Hepatocyte (in vitro differentiated cells): ENCODE data around the gene MPP7.

Source experiments
- EZH2 ChIP-seq: fragments of 200-600 bp; sonication (generic); IDR thresholded peaks from 2 replicates; pipeline ENCODE4 v1.6.1; 2016; ENCODE audit warnings: antibody characterized with exemption, mild to moderate bottlenecking, borderline replicate concordance
- EZH2phosphoT487 ChIP-seq: fragments of 200-600 bp; sonication (generic); IDR thresholded peaks from one replicate; pipeline ENCODE4 v1.6.1; 2018; ENCODE audit warnings: antibody characterized with exemption, mild to moderate bottlenecking, low read depth, moderate library complexity; ENCODE audit not compliant: unreplicated experiment, severe bottlenecking
- TF ChIP-seq, protein P1 (sequence below): fragments of 200-600 bp; sonication (generic); IDR thresholded peaks from 2 replicates; pipeline ENCODE4 v1.5.1; 2016; ENCODE audit warnings: antibody characterized with exemption, mild to moderate bottlenecking; ENCODE audit not compliant: poor library complexity

DNA sequence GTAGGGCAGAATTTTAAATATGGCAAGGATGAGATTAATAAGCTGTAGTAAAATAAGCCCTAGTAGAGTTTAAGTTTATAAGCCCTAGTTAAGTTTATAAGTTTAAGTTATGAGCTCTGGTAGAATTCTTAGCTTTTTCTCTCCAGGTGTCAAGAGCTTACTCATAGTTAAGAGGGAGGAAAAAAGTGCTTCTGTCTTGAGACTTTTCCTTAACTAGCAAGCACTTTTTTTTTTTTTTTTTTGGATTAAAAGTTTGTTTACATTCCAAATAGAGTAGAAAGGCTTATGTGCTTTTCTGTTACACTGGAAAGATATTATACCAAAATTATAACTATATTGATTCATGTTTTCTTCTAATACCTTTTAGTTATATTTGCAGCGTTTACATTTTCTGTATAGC, 25.5 kb upstream of the MPP7 start:
- TF ChIP-seq, protein P1, sequence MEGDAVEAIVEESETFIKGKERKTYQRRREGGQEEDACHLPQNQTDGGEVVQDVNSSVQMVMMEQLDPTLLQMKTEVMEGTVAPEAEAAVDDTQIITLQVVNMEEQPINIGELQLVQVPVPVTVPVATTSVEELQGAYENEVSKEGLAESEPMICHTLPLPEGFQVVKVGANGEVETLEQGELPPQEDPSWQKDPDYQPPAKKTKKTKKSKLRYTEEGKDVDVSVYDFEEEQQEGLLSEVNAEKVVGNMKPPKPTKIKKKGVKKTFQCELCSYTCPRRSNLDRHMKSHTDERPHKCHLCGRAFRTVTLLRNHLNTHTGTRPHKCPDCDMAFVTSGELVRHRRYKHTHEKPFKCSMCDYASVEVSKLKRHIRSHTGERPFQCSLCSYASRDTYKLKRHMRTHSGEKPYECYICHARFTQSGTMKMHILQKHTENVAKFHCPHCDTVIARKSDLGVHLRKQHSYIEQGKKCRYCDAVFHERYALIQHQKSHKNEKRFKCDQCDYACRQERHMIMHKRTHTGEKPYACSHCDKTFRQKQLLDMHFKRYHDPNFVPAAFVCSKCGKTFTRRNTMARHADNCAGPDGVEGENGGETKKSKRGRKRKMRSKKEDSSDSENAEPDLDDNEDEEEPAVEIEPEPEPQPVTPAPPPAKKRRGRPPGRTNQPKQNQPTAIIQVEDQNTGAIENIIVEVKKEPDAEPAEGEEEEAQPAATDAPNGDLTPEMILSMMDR = no peak
- TF ChIP-seq EZH2 (no peak), EZH2phosphoT487 (no peak)
